K562 (cell line): Measurements from ENCODE around the gene FOXM1. TPM values are rescaled to one million over a fixed set of nuclear protein-coding genes. Genes with fewer than 3 reads are reported as not detected.
A peak's percentile ranks its signal among the peaks of the same experiment; 100 is the strongest.

Experiments
- ATAC-seq: fragments of 200-7000 bp; cut with Tn5 transposase; 3 replicates; pipeline ENCODE4 v1.9.1; 2020; ENCODE audit warnings: moderate library complexity
- BruUV-seq: library from RNA; stranded (reverse); fragments of 400-500 nt; replicated peaks from 2 replicates; lab custom pipeline; 2021; lab: Mats Ljungman, UMichigan
- CTCF ChIA-PET: fragments of 300-600 bp; formaldehyde crosslinking; extraction: SDS; loops from one replicate; lab custom pipeline; 2021; ENCODE audit warnings: low intra/inter-chr PET ratio; lab: Yijun Ruan, JAX
- POLR2A ChIA-PET: fragments of 300-600, 350-650 bp; sonication (Branson Sonifier 250); formaldehyde crosslinking; extraction: SDS; loops from one replicate; lab custom pipeline; 2021; ENCODE audit warnings: antibody characterized with exemption, inconsistent platforms; lab: Yijun Ruan, JAX
- DNase-seq, 4 experiments: peaks; one replicate each; pipeline versions ENCODE4 v3.0.0 to v3.0.0-alpha.2; 2011 to 2018; ENCODE audit warnings: low spot score in 3 of 4, mixed read lengths in 3 of 4; ENCODE audit errors: extremely low read depth in 1 of 4
- FAIRE-seq: peaks from 2 replicates; lab custom pipeline; 2011; peaks lifted over from hg19 to GRCh38; lab: Jason Lieb, UNC
- H2AFZ ChIP-seq: 2 replicates; pipeline ENCODE4 v1.6.0; 2011; ENCODE audit warnings: low read depth, low read length, control low read depth, inconsistent platforms
- H3K27ac ChIP-seq: fragments of 200-600 bp; 3 replicates; pipeline ENCODE4 v1.8.0; 2011; ENCODE audit warnings: low read depth, mild to moderate bottlenecking, control low read depth, inconsistent platforms, low read length, moderate library complexity, mixed read lengths; ENCODE audit errors: extremely low read depth
- H3K27me3 ChIP-seq, 2 experiments: fragments of 300-600 bp in 1 of 2; 2 replicates in 1 of 2; 3 replicates in 1 of 2; pipeline versions ENCODE4 v1.6.0 to v1.8.0; 2011; ENCODE audit warnings: inconsistent platforms in 2 of 2, low read length in 2 of 2, mild to moderate bottlenecking in 1 of 2, mixed read lengths in 1 of 2, moderate library complexity in 1 of 2; ENCODE audit not compliant: control insufficient read depth in 2 of 2, insufficient read depth in 2 of 2
- H3K36me3 ChIP-seq: fragments of 300-600 bp; 3 replicates; pipeline ENCODE4 v1.8.0; 2011; ENCODE audit warnings: mild to moderate bottlenecking, low read length, inconsistent platforms; ENCODE audit not compliant: control insufficient read depth, insufficient read depth
- H3K4me1 ChIP-seq, 2 experiments: fragments of 200-600 bp in 1 of 2; replicated peaks in 1 of 2; 2 replicates in 1 of 2; 3 replicates in 1 of 2; pipeline versions ENCODE4 v1.5.1 to v1.8.0; 2011; ENCODE audit warnings: inconsistent platforms in 2 of 2, low read length in 2 of 2, mild to moderate bottlenecking in 1 of 2, mixed read lengths in 1 of 2, moderate library complexity in 1 of 2; ENCODE audit not compliant: control insufficient read depth in 2 of 2, insufficient read depth in 2 of 2
- H3K4me2 ChIP-seq: 2 replicates; pipeline ENCODE4 v1.6.1; 2011; ENCODE audit warnings: low read length, control low read depth, inconsistent platforms, mixed read lengths; ENCODE audit not compliant: insufficient read depth
- H3K4me3 ChIP-seq: fragments of 200-600 bp; sonication (generic), shearing (Covaris generic); 2 replicates; pipeline ENCODE4 v1.5.1; 2016; ENCODE audit warnings: control low read depth, inconsistent platforms
- H3K79me2 ChIP-seq: fragments of 200-600 bp; 3 replicates; pipeline ENCODE4 v1.8.0; 2011; ENCODE audit warnings: low read length, inconsistent platforms; ENCODE audit not compliant: control insufficient read depth, insufficient read depth
- H3K9ac ChIP-seq, 2 experiments: 2 replicates each; pipeline versions ENCODE4 v1.6.0 to v1.6.1; 2011; ENCODE audit warnings: low read depth in 2 of 2, low read length in 2 of 2, control low read depth in 1 of 2, inconsistent platforms in 1 of 2, mild to moderate bottlenecking in 1 of 2, mixed read lengths in 1 of 2; ENCODE audit not compliant: insufficient read depth in 1 of 2
- H3K9me1 ChIP-seq: one replicate; pipeline ENCODE4 v1.6.0; 2011; ENCODE audit warnings: inconsistent platforms, mild to moderate bottlenecking, low read length, moderate library complexity; ENCODE audit not compliant: control insufficient read depth, insufficient read depth
- H3K9me3 ChIP-seq: replicated peaks from 2 replicates; pipeline ENCODE4 v1.5.1; 2011; ENCODE audit warnings: low read depth, low read length, inconsistent platforms; ENCODE audit not compliant: control insufficient read depth, insufficient read depth
- H4K20me1 ChIP-seq: replicated peaks from 2 replicates; pipeline ENCODE4 v1.6.1; 2011; ENCODE audit warnings: low read length, inconsistent platforms, mixed read lengths; ENCODE audit not compliant: control insufficient read depth, insufficient read depth
- C11orf30 ChIP-seq: fragments of 450-650 bp; IDR thresholded peaks from 2 replicates; pipeline ENCODE4 v1.6.1; 2016; ENCODE audit warnings: low read depth, mild to moderate bottlenecking
- CBX5 ChIP-seq: IDR thresholded peaks from 2 replicates; pipeline ENCODE4 v1.6.1; 2014; ENCODE audit warnings: low read depth, borderline replicate concordance
- HEY1 ChIP-seq: fragments of 250-450 bp; sonication (Bioruptor Pico); IDR thresholded peaks from 2 replicates; pipeline ENCODE4 v1.5.0; 2020; ENCODE audit warnings: mild to moderate bottlenecking, moderate library complexity, borderline replicate concordance
- HIVEP1 ChIP-seq: fragments of 250-450 bp; sonication (Bioruptor Pico); IDR thresholded peaks from 2 replicates; pipeline ENCODE4 v1.4.0; 2020; ENCODE audit warnings: mild to moderate bottlenecking
- POLR2AphosphoS5 ChIP-seq: IDR thresholded peaks from 2 replicates; pipeline ENCODE4 v1.6.1; 2011; ENCODE audit warnings: mild to moderate bottlenecking, low read depth, low read length, moderate library complexity; ENCODE audit not compliant: control insufficient read depth, insufficient read depth
- WGBS: fragments of 100-300 bp; shearing (Covaris generic); methylation state at CpG from one replicate; pipeline ENCODE4 v1.1.6; 2016; ENCODE audit warnings: low coverage, mixed read lengths; ENCODE audit not compliant: insufficient coverage; ENCODE audit errors: missing lambda C conversion rate; 5-methylcytosine and 5-hydroxymethylcytosine counted together
- in situ Hi-C: fragments of 300-500 bp; cut with MboI; formaldehyde crosslinking; loops from 4 replicates; pipeline ENCODE4 v1.15.0; 2018; ENCODE audit warnings: inconsistent platforms, mixed read lengths
- intact Hi-C: fragments of 100-400 bp; cut with micrococcal nuclease; formaldehyde crosslinking; loops from 2 replicates; pipeline ENCODE4 v1.14.2; 2022
- polyA plus RNA-seq, 8 experiments: library from polyadenylated mRNA; depleted of rRNA in 4 of 8; stranded (reverse) in 5 of 8; unstranded in 3 of 8; fragments of >200 nt; fragmentation: Nextera tagmentation in 2 of 8; fragmentation: Illumina TruSeq in 1 of 8; extraction: Ambion mirVana in 2 of 8; extraction: Trizol in 1 of 8; gene quantifications; 2 replicates each; pipeline versions ENCODE4 v1.2.1 to v1.2.3, GENCODE V29; 2011 to 2014; ENCODE audit warnings: inconsistent platforms in 1 of 8, missing spikeins in 1 of 8
- total RNA-seq, 7 experiments: library from RNA; depleted of rRNA in 6 of 7; stranded (reverse); fragments of >200 nt in 6 of 7; fragmentation: Illumina TruSeq in 2 of 7; extraction: Trizol in 2 of 7; gene quantifications; 2 replicates each; pipeline versions ENCODE4 v1.2.1 to v1.2.3, GENCODE V29; 2011 to 2021; ENCODE audit warnings: low replicate concordance in 1 of 7
- TF ChIP-seq, protein P1 (sequence below), 2 experiments: fragments of 450-650 bp; IDR thresholded peaks; 2 replicates each; pipeline ENCODE4 v1.6.1; 2016

Gene FOXM1
- total and polyA plus RNA-seq, 9 of the 15 experiments (the other 6 are each of a cell fraction or from before 2014, with no cell fraction given), result 8.9 to 46.9 (median 17.2) TPM

DNA sequence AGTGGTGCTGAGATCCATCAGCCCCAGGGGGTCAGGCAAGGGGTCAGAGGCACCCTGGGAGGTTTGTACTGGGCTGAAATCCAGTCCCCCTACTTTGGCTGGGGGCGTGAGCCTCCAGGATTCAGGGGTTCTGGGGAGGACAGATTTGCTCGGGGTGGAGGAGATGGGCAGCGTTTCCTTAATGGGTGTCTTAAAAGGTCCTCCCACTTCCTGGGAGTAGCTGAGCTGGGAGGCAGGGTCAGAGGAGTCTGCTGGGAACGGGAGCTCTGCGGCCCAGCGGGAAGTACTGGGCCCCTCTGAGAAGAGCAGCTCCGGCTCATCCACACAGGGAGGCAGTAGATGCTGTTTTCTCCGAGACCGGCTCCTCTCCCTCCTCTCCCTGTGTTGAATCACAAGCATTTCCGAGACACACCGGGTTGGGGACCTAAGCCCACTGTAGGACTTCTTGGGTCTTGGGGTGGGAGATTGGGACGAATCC, 18.0 kb downstream of the FOXM1 start:
- Histone ChIP-seq H2AFZ (no peak overlapping the region), H3K9me3 (no peaks in the 10 kb centered on the region), H3K9ac (no peak overlapping the region; a peak in 1 of 4 replicates)
- CTCF ChIA-PET, result no interaction called here
- TF ChIP-seq HEY1 (CRISPR knock-in tag) (no peak), CBX5 (no peak), POLR2AphosphoS5 (0 out of 2 replicates have a peak, but pooled peaks have one; percentile 6), C11orf30 (no peak), HIVEP1 (no peak)
- TF ChIP-seq, all 486 proteins: peak for 1
- Histone ChIP-seq H3K4me2 (no peak overlapping the region), H3K9me1 (no peaks in the 10 kb centered on the region), H3K4me3 (no peak overlapping the region), H3K27me3 (no peaks in the 10 kb centered on the region), H4K20me1 (no peaks in the 10 kb centered on the region), H3K4me1 (no peaks in the 10 kb centered on the region), H3K27ac (no peak overlapping the region), H3K79me2 (no peaks in the 10 kb centered on the region), H3K36me3 (peaks cover 47% of the 10 kb centered on the region; the same call in 2 of the 3 replicates)
- BruUV-seq, result no TSS peak
- POLR2A ChIA-PET, result interaction anchor here (1.0 to 1.5 kb wide), 3 partner anchors 9 to 13 kb away, joined by 3 read pairs; no protein-coding TSS in a partner anchor
- in situ Hi-C loops (no loop called here), intact Hi-C loops (no loop called here)
- no peak for FAIRE-seq
- no peak for ATAC-seq
- DNase-seq, result no peak
- 77% methylated on average over 3 of the region's 12 CpGs for WGBS

DNA sequence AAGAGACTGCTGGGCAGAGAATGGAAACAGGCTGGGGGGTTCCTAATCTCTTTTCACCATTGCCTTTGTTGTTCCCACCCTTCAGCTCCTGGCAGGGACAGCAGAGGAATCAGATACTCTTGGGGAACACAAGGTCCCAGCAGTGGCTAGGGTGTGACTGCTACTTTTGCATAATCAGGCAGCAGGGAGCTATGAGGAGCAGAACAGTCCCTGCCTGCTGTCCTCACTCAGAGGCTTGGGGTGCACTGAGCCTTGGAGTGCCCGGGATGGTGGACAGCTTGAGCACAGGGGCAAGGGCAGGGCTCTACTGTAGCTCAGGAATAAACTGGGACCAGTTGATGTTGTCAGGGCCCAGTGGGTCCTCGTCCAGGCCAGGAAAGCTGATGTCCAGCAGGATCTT, 18.6 kb downstream of the FOXM1 start:
- H3K4me3 ChIP-seq, result no peak overlapping the region
- peaks cover 43% of the 10 kb centered on the region; the same call in 2 of the 3 replicates for H3K36me3 ChIP-seq
- TF ChIP-seq, protein P1, sequence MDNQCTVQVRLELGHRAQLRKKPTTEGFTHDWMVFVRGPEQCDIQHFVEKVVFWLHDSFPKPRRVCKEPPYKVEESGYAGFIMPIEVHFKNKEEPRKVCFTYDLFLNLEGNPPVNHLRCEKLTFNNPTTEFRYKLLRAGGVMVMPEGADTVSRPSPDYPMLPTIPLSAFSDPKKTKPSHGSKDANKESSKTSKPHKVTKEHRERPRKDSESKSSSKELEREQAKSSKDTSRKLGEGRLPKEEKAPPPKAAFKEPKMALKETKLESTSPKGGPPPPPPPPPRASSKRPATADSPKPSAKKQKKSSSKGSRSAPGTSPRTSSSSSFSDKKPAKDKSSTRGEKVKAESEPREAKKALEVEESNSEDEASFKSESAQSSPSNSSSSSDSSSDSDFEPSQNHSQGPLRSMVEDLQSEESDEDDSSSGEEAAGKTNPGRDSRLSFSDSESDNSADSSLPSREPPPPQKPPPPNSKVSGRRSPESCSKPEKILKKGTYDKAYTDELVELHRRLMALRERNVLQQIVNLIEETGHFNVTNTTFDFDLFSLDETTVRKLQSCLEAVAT (IDR thresholded peaks at IDR 0.05), result no peak
- no peak overlapping the region for H3K9ac ChIP-seq
- DNase-seq (no peak), FAIRE-seq (no peak), ATAC-seq (no peak; the same call in 2 of the 3 replicates)
- H4K20me1 ChIP-seq, result no peaks in the 10 kb centered on the region
- intact Hi-C loops, result no loop called here
- no peaks in the 10 kb centered on the region for H3K79me2 ChIP-seq
- BruUV-seq, result no TSS peak
- no peaks in the 10 kb centered on the region for H3K9me3 ChIP-seq
- H2AFZ ChIP-seq, result no peak overlapping the region
- ChIA-PET POLR2A (interaction anchor here (1.0 to 1.5 kb wide), 2 partner anchors 13 to 14 kb away, joined by 3 read pairs; no protein-coding TSS in a partner anchor), CTCF (no interaction called here)
- H3K4me1 ChIP-seq, result peaks cover 0 to 4% of the 10 kb centered on the region in 2 experiments; a peak in 1 of 5 replicates
- in situ Hi-C loops, result no loop called here
- 75% methylated on average over 2 of the region's 2 CpGs for WGBS
- H3K9me1 ChIP-seq, result no peaks in the 10 kb centered on the region
- no peak overlapping the region for H3K27ac ChIP-seq
- H3K4me2 ChIP-seq, result no peak overlapping the region
- H3K27me3 ChIP-seq, result no peaks in the 10 kb centered on the region
